K562 (cell line): ENCODE data around the gene MCAM. TPM values are rescaled to one million over a fixed set of nuclear protein-coding genes. Genes with fewer than 3 reads are reported as not detected.

Experiments
- ARID2 ChIP-seq: fragments of 450-650 bp; IDR thresholded peaks from 2 replicates; pipeline ENCODE4 v1.6.1; 2017; ENCODE audit warnings: antibody characterized with exemption, mild to moderate bottlenecking
- CBX1 ChIP-seq: sonication (generic); IDR thresholded peaks from 2 replicates; pipeline ENCODE4 v1.6.1; 2016; ENCODE audit warnings: antibody characterized with exemption, low read depth, mild to moderate bottlenecking
- EP300 ChIP-seq: IDR thresholded peaks from 2 replicates; pipeline ENCODE4 v1.6.1; 2012; ENCODE audit warnings: low read length, improper control_type of control experiment
- FOXO4 ChIP-seq: fragments of 450-650 bp; formaldehyde crosslinking; IDR thresholded peaks from 2 replicates; pipeline ENCODE4 v1.4.0; 2020; ENCODE audit warnings: mild to moderate bottlenecking, moderate library complexity
- HNRNPH1 ChIP-seq: fragments of 200-400 bp; formaldehyde crosslinking; optimal IDR thresholded peaks from 2 replicates; pipeline ENCODE3; 2017; ENCODE audit warnings: low read depth, mild to moderate bottlenecking, low read length, moderate library complexity
- KDM5B ChIP-seq: fragments of 200-600 bp; sonication (generic); IDR thresholded peaks from 2 replicates; pipeline ENCODE4 v1.6.1; 2012; ENCODE audit warnings: low read depth, mild to moderate bottlenecking, moderate library complexity, low read length, control low read depth, inconsistent platforms; ENCODE audit not compliant: insufficient replicate concordance
- LARP7 ChIP-seq: fragments of 450-650 bp; IDR thresholded peaks from 2 replicates; pipeline ENCODE4 v1.6.1; 2016
- MTA3 ChIP-seq: fragments of 450-650 bp; formaldehyde crosslinking; IDR thresholded peaks from 2 replicates; pipeline ENCODE4 v1.6.1; 2017; ENCODE audit warnings: mild to moderate bottlenecking, borderline replicate concordance
- NFE2 ChIP-seq: IDR thresholded peaks from 2 replicates; pipeline ENCODE4 v1.6.1; 2014; ENCODE audit warnings: antibody characterized with exemption, low read depth
- PCBP1 ChIP-seq: fragments of 200-400 bp; formaldehyde crosslinking; IDR thresholded peaks from 2 replicates; pipeline ENCODE4 v1.6.1; 2018; ENCODE audit warnings: mild to moderate bottlenecking, low read depth, low read length; ENCODE audit not compliant: poor library complexity, severe bottlenecking
- RBM25 ChIP-seq: fragments of 200-400 bp; formaldehyde crosslinking; IDR thresholded peaks from 2 replicates; pipeline ENCODE4 v1.6.1; 2018; ENCODE audit warnings: low read length, low read depth, moderate library complexity; ENCODE audit not compliant: severe bottlenecking
- RFX1 ChIP-seq: fragments of 450-650 bp; IDR thresholded peaks from 2 replicates; pipeline ENCODE4 v1.6.1; 2016; ENCODE audit warnings: mild to moderate bottlenecking, moderate library complexity
- TFAM ChIP-seq: fragments of 250-450 bp; sonication (Bioruptor Pico); conservative IDR thresholded peaks from 2 replicates; pipeline ENCODE4 v1.5.0; 2021; ENCODE audit warnings: mild to moderate bottlenecking, moderate library complexity
- ZBTB1 ChIP-seq: sonication (generic); formaldehyde crosslinking; IDR thresholded peaks from 2 replicates; pipeline ENCODE4 v1.8.1; 2023; ENCODE audit warnings: missing genetic modification reagents, low read depth, mild to moderate bottlenecking, borderline replicate concordance
- ZBTB40 ChIP-seq, 2 experiments: fragments of 450-650 bp in 1 of 2; sonication (generic) in 1 of 2; formaldehyde crosslinking in 1 of 2; IDR thresholded peaks; 2 replicates each; pipeline versions ENCODE4 v1.7.1 to v1.9.0; 2016 to 2022; ENCODE audit warnings: inconsistent platforms in 1 of 2, mild to moderate bottlenecking in 1 of 2, missing genetic modification reagents in 1 of 2
- ZNF280A ChIP-seq: fragments of 450-650 bp; IDR thresholded peaks from 2 replicates; pipeline ENCODE4 v1.6.1; 2018; ENCODE audit warnings: mild to moderate bottlenecking, low read depth; ENCODE audit not compliant: partially characterized antibody
- polyA plus RNA-seq, 8 experiments: library from polyadenylated mRNA; depleted of rRNA in 4 of 8; stranded (reverse) in 5 of 8; unstranded in 3 of 8; fragments of >200 nt; fragmentation: Nextera tagmentation in 2 of 8; fragmentation: Illumina TruSeq in 1 of 8; extraction: Ambion mirVana in 2 of 8; extraction: Trizol in 1 of 8; gene quantifications; 2 replicates each; pipeline versions ENCODE4 v1.2.1 to v1.2.3, GENCODE V29; 2011 to 2014; ENCODE audit warnings: inconsistent platforms in 1 of 8, missing spikeins in 1 of 8
- total RNA-seq, 7 experiments: library from RNA; depleted of rRNA in 6 of 7; stranded (reverse); fragments of >200 nt in 6 of 7; fragmentation: Illumina TruSeq in 2 of 7; extraction: Trizol in 2 of 7; gene quantifications; 2 replicates each; pipeline versions ENCODE4 v1.2.1 to v1.2.3, GENCODE V29; 2011 to 2021; ENCODE audit warnings: low replicate concordance in 1 of 7

The MCAM gene
- total and polyA plus RNA-seq, 9 of the 15 experiments (the other 6 are each of a cell fraction or from before 2014, with no cell fraction given), result 14.7 to 118 (median 53.6) TPM

- TF ChIP-seq ZBTB40 (IDR thresholded peaks at IDR 0.05) (no peak), ZBTB40 (CRISPR knock-in tag; IDR thresholded peaks at IDR 0.05) (no peak), EP300 (peak; percentile 9; the same call in 1 of the 2 replicates), NFE2 (no peak), MTA3 (no peak; the same call in 1 of the 2 replicates), CBX1 (no peak), RBM25 (peak; percentile 79), TFAM (no peak), LARP7 (no peak), ZNF280A (no peak), ARID2 (no peak), KDM5B (peak; percentile 72), PCBP1 (no peak), ZBTB1 (CRISPR knock-in tag) (no peak), HNRNPH1 (no peak), FOXO4 (no peak), RFX1 (no peak)
Measured at GRCh38 chr11:119334174-119334930, 17.4 kb upstream of the MCAM start, which contains the start of gene RNF26 (continued).
